BE2C (cell line): ENCODE results near the gene INPP4A.
A peak's percentile ranks its signal among the peaks of the same experiment; 100 is the strongest.

Experiments used
- DNase-seq: peaks from one replicate; pipeline ENCODE4 v3.0.0-alpha.2; 2020
- H3K27me3 ChIP-seq: fragments of 250-450 bp; sonication (Bioruptor Pico); 2 replicates; pipeline ENCODE4 v1.5.1; 2020; ENCODE audit warnings: mild to moderate bottlenecking
- H3K36me3 ChIP-seq: fragments of 250-450 bp; sonication (Bioruptor Pico); 2 replicates; pipeline ENCODE4 v1.5.1; 2020; ENCODE audit warnings: mild to moderate bottlenecking
- H3K4me1 ChIP-seq: fragments of 250-450 bp; sonication (Bioruptor Pico); 2 replicates; pipeline ENCODE4 v1.5.1; 2020
- H3K4me3 ChIP-seq: 2 replicates; pipeline ENCODE4 v1.5.1; 2011; ENCODE audit warnings: low read depth, low read length
- H3K9me3 ChIP-seq: fragments of 250-450 bp; sonication (Bioruptor Pico); 2 replicates; pipeline ENCODE4 v1.5.1; 2020
- CTCF ChIP-seq: IDR thresholded peaks from 2 replicates; pipeline ENCODE4 v1.5.1; 2012; ENCODE audit warnings: mild to moderate bottlenecking, low read depth, low read length

INPP4A gene

GRCh38 chr2:98564541-98565132 lies 120.0 kb downstream of the INPP4A start:
- no peaks in the 10 kb centered on the region for H3K36me3 ChIP-seq
- TF ChIP-seq CTCF: no peak
- no peaks in the 10 kb centered on the region for H3K27me3 ChIP-seq

GRCh38 chr2:98565286-98565860 lies 120.7 kb downstream of the INPP4A start:
- Histone ChIP-seq H3K9me3 (no peaks in the 10 kb centered on the region), H3K36me3 (no peaks in the 10 kb centered on the region), H3K4me1 (no peaks in the 10 kb centered on the region), H3K27me3 (no peaks in the 10 kb centered on the region), H3K4me3 (no peak overlapping the region)
- DNase-seq: no peak
- no peak for TF ChIP-seq CTCF

More at GRCh38 chr2:98564541-98565132, 120.0 kb downstream of the INPP4A start:
- Histone ChIP-seq H3K4me3 (no peak overlapping the region), H3K9me3 (no peaks in the 10 kb centered on the region), H3K4me1 (no peaks in the 10 kb centered on the region)
- DNase-seq: no peak

- TF ChIP-seq CTCF: no peak
- no peak overlapping the region for H3K4me3 ChIP-seq
- no peaks in the 10 kb centered on the region for H3K27me3 ChIP-seq
- no peak for DNase-seq
- H3K9me3 ChIP-seq: no peaks in the 10 kb centered on the region
- H3K36me3 ChIP-seq: no peaks in the 10 kb centered on the region
- no peaks in the 10 kb centered on the region for H3K4me1 ChIP-seq
Observed at GRCh38 chr2:98565941-98566340, 121.3 kb downstream of the INPP4A start.

GRCh38 chr2:98568161-98568956 lies 123.7 kb downstream of the INPP4A start:
- Histone ChIP-seq H3K4me1 (no peaks in the 10 kb centered on the region), H3K4me3 (no peak overlapping the region), H3K36me3 (no peaks in the 10 kb centered on the region), H3K27me3 (no peaks in the 10 kb centered on the region), H3K9me3 (no peaks in the 10 kb centered on the region)
- DNase-seq: no peak
- no peak for TF ChIP-seq CTCF

GRCh38 chr2:98569197-98569793 lies 124.6 kb downstream of the INPP4A start:
- TF ChIP-seq CTCF: peak; percentile 70
- Histone ChIP-seq H3K27me3 (no peaks in the 10 kb centered on the region), H3K9me3 (no peaks in the 10 kb centered on the region), H3K4me3 (no peak overlapping the region), H3K4me1 (no peaks in the 10 kb centered on the region), H3K36me3 (no peaks in the 10 kb centered on the region)
- DNase-seq: peak; percentile 32
